ENCODE results near the gene ENAH.

The ENAH gene

DNA sequence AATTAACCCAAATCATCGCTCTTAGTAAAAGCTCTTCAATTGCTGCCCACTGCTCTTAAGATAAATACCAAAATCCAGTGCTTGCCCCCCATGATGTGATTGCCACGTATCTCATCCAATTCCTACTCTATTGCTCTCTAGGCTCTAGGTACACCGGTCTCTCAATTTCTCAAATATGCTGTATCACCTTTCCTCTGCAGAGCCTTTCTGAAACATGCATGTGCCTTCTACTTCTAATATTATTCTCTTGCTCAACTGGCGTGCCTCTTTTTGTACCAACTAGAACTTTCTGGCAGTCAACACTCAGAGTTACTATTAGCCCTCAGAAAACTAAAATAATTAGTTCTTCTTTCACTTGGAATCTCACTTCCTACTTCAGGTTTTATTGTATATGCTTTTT is 113.3 kb downstream of the ENAH start:
- 97% methylated on average over 3 of the region's 4 CpGs for WGBS (ENCODE audit: insufficient coverage)
- ChIA-PET CTCF (no interaction called here), POLR2A (no interaction called here)

DNA sequence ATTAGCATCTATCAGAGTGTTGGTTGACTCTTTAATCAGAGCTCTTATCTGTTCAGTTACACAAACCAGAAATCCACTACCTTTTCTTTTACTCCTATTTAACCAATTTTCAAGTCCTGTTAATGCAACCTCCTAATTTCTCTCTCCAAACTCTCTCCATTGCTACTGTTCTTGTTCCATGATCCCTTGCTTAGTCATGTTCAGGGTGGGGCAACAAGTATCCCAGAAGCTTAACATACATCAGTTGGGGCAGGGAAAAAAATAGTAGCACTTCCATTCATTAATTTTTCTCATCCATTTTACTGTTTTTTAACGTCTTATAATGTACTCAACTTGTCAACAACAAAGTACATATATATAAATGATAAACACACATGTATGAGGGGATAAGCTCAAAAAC is 113.9 kb downstream of the ENAH start:
- no peak for DNase-seq
- no peaks in the 10 kb centered on the region for H3K9me3 ChIP-seq (ENCODE audit: control extremely low read depth in 1 of 5, control insufficient read depth in 4 of 5, insufficient read depth in 2 of 5, low read depth in 1 of 5, low read length in 4 of 5)
- ChIA-PET CTCF (no interaction called here), POLR2A (no interaction called here)
- H3K36me3 ChIP-seq (ENCODE audit: control insufficient read depth in 4 of 4, insufficient read depth in 4 of 4, low read length in 3 of 4) = no peaks in the 10 kb centered on the region
- no CpG with 5 or more reads among the region's 1 CpG for WGBS (ENCODE audit: insufficient coverage)
- peaks cover 0 to 1% (median 0%) of the 10 kb centered on the region in 5 experiments for H3K27me3 ChIP-seq (replicated peaks in 2 of 5; ENCODE audit: control insufficient read depth in 4 of 5, insufficient read depth in 5 of 5, low read length in 4 of 5)
- no peak overlapping the region for H3K27ac ChIP-seq (ENCODE audit: insufficient read depth in 1 of 2, low read depth in 1 of 2, low read length in 2 of 2, poor library complexity in 1 of 2, severe bottlenecking in 2 of 2)
- H3K4me3 ChIP-seq (ENCODE audit: control insufficient read depth in 1 of 7, extremely low read depth in 1 of 7, insufficient read depth in 4 of 7, low read depth in 2 of 7, low read length in 6 of 7) = no peak overlapping the region
- H3K4me1 ChIP-seq (ENCODE audit: control extremely low read depth in 1 of 4, control insufficient read depth in 4 of 4, insufficient read depth in 4 of 4, low read length in 3 of 4) = no peaks in the 10 kb centered on the region

More for the DNA sequence above, 113.3 kb downstream of the ENAH start:
- Histone ChIP-seq H3K27me3 (replicated peaks in 2 of 5; ENCODE audit: control insufficient read depth in 4 of 5, insufficient read depth in 5 of 5, low read length in 4 of 5) (peaks cover 0 to 1% (median 0%) of the 10 kb centered on the region in 5 experiments), H3K36me3 (ENCODE audit: control insufficient read depth in 4 of 4, insufficient read depth in 4 of 4, low read length in 3 of 4) (no peaks in the 10 kb centered on the region), H3K27ac (ENCODE audit: insufficient read depth in 1 of 2, low read depth in 1 of 2, low read length in 2 of 2, poor library complexity in 1 of 2, severe bottlenecking in 2 of 2) (no peak overlapping the region), H3K9me3 (ENCODE audit: control extremely low read depth in 1 of 5, control insufficient read depth in 4 of 5, insufficient read depth in 2 of 5, low read depth in 1 of 5, low read length in 4 of 5) (no peaks in the 10 kb centered on the region), H3K4me1 (ENCODE audit: control extremely low read depth in 1 of 4, control insufficient read depth in 4 of 4, insufficient read depth in 4 of 4, low read length in 3 of 4) (no peaks in the 10 kb centered on the region), H3K4me3 (ENCODE audit: control insufficient read depth in 1 of 7, extremely low read depth in 1 of 7, insufficient read depth in 4 of 7, low read depth in 2 of 7, low read length in 6 of 7) (no peak overlapping the region)
- no peak for DNase-seq

DNA sequence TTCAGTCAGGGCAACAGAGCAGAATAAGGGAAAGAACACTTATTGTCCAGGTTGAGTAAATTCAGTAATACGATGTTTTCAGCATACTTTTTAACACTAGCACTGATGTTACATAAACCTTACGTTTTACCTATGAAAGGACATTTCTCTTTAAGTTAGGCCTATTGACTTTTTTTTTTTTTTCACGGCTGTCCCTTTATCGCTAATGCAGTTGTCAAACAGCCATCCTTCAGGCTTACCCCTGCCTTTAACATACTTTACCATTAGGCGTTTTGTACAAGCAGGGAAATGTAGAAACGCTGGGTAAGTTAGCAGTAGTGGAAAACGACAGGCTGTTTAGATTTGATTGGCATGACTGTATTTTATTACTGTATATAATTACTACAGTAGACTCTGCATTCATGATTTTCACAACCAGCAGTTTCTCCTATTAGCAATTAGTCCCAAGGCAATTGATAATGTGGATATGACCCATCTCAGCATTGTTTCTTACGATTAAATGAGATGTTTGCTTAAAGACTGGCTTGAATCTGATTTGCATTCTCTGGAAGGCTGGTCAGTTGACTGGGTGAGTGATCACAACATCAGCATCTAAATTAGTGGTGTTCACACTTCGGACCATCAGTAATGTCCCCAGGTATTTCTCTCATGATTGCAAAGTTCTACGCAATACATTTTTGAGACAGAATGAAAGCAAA is 115.2 kb downstream of the ENAH start:
- ChIA-PET POLR2A (no interaction called here), CTCF (no interaction called here)
- Histone ChIP-seq H3K27ac (ENCODE audit: insufficient read depth in 1 of 2, low read depth in 1 of 2, low read length in 2 of 2, poor library complexity in 1 of 2, severe bottlenecking in 2 of 2) (no peak overlapping the region), H3K27me3 (replicated peaks in 2 of 5; ENCODE audit: control insufficient read depth in 4 of 5, insufficient read depth in 5 of 5, low read length in 4 of 5) (peaks cover 0 to 1% (median 0%) of the 10 kb centered on the region in 5 experiments), H3K4me3 (ENCODE audit: control insufficient read depth in 1 of 7, extremely low read depth in 1 of 7, insufficient read depth in 4 of 7, low read depth in 2 of 7, low read length in 6 of 7) (no peak overlapping the region), H3K9me3 (ENCODE audit: control extremely low read depth in 1 of 5, control insufficient read depth in 4 of 5, insufficient read depth in 2 of 5, low read depth in 1 of 5, low read length in 4 of 5) (no peaks in the 10 kb centered on the region), H3K36me3 (ENCODE audit: control insufficient read depth in 4 of 4, insufficient read depth in 4 of 4, low read length in 3 of 4) (no peaks in the 10 kb centered on the region), H3K4me1 (ENCODE audit: control extremely low read depth in 1 of 4, control insufficient read depth in 4 of 4, insufficient read depth in 4 of 4, low read length in 3 of 4) (no peaks in the 10 kb centered on the region)
- no peak for DNase-seq
- 80% methylated on average over 6 of the region's 10 CpGs for WGBS (ENCODE audit: insufficient coverage)

DNA sequence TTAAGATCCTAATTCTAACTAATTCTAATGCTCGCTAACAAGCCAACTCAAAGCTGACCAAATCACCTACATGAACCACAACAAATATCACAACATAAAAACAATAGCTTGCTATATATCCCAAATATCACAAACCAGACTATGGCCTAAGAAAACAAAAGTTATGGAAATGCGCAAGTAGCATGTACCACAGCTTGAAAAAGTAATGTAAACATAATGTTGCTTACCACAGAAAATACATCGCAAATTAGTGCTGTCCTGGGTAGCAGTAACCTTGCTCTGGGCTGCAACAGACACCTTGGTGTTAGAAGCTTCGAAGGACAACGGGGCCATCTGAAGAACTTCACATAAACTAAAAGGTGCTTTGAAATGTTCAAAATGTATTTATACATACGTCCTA is 117.6 kb downstream of the ENAH start:
- 100% methylated on average over 4 of the region's 6 CpGs for WGBS (ENCODE audit: insufficient coverage)
- CTCF ChIA-PET = interaction anchor here (1.0 to 1.6 kb wide), 2 partner anchors 9 to 11 kb away, joined by 3 to 6 read pairs; no protein-coding TSS in a partner anchor

DNA sequence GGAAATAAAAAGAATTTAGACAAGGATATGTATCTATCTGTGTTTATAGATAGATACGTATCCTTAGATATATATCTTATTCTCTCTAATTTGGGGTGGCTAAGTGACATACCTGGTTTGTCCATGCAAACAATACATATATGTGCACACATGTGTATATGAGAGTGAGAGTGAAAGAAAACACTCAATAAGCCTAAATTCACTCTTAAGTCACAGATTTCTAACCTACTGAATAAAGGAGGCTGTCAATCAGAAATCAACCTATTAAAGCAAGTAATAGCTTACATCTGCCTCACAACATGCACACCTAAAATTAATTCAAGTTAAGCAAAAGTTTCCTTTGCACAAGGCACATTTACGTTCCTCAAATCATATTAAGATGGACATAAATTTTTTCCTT is 118.2 kb downstream of the ENAH start:
- CTCF ChIA-PET = interaction anchor here (0.8 to 1.6 kb wide), 2 partner anchors 10 to 20 kb away, joined by 3 to 6 read pairs; no protein-coding TSS in a partner anchor
- WGBS (ENCODE audit: insufficient coverage) = 100% methylated on average over 1 of the region's 2 CpGs
- POLR2A ChIA-PET = no interaction called here
- Histone ChIP-seq H3K27me3 (replicated peaks in 2 of 5; ENCODE audit: control insufficient read depth in 4 of 5, insufficient read depth in 5 of 5, low read length in 4 of 5) (peaks cover 0 to 1% (median 0%) of the 10 kb centered on the region in 5 experiments), H3K27ac (ENCODE audit: insufficient read depth in 1 of 2, low read depth in 1 of 2, low read length in 2 of 2, poor library complexity in 1 of 2, severe bottlenecking in 2 of 2) (no peak overlapping the region), H3K4me1 (ENCODE audit: control extremely low read depth in 1 of 4, control insufficient read depth in 4 of 4, insufficient read depth in 4 of 4, low read length in 3 of 4) (no peaks in the 10 kb centered on the region), H3K36me3 (ENCODE audit: control insufficient read depth in 4 of 4, insufficient read depth in 4 of 4, low read length in 3 of 4) (no peaks in the 10 kb centered on the region), H3K9me3 (ENCODE audit: control extremely low read depth in 1 of 5, control insufficient read depth in 4 of 5, insufficient read depth in 2 of 5, low read depth in 1 of 5, low read length in 4 of 5) (no peaks in the 10 kb centered on the region), H3K4me3 (ENCODE audit: control insufficient read depth in 1 of 7, extremely low read depth in 1 of 7, insufficient read depth in 4 of 7, low read depth in 2 of 7, low read length in 6 of 7) (no peak overlapping the region)
- no peak for DNase-seq

More for the DNA sequence above, 117.6 kb downstream of the ENAH start:
- no peak overlapping the region for H3K4me3 ChIP-seq (ENCODE audit: control insufficient read depth in 1 of 7, extremely low read depth in 1 of 7, insufficient read depth in 4 of 7, low read depth in 2 of 7, low read length in 6 of 7)
- H3K27ac ChIP-seq (ENCODE audit: insufficient read depth in 1 of 2, low read depth in 1 of 2, low read length in 2 of 2, poor library complexity in 1 of 2, severe bottlenecking in 2 of 2) = no peak overlapping the region
- POLR2A ChIA-PET = no interaction called here
- H3K9me3 ChIP-seq (ENCODE audit: control extremely low read depth in 1 of 5, control insufficient read depth in 4 of 5, insufficient read depth in 2 of 5, low read depth in 1 of 5, low read length in 4 of 5) = no peaks in the 10 kb centered on the region
- DNase-seq = no peak
- no peaks in the 10 kb centered on the region for H3K4me1 ChIP-seq (ENCODE audit: control extremely low read depth in 1 of 4, control insufficient read depth in 4 of 4, insufficient read depth in 4 of 4, low read length in 3 of 4)
- no peaks in the 10 kb centered on the region for H3K36me3 ChIP-seq (ENCODE audit: control insufficient read depth in 4 of 4, insufficient read depth in 4 of 4, low read length in 3 of 4)
- H3K27me3 ChIP-seq (replicated peaks in 2 of 5; ENCODE audit: control insufficient read depth in 4 of 5, insufficient read depth in 5 of 5, low read length in 4 of 5) = peaks cover 0 to 1% (median 0%) of the 10 kb centered on the region in 5 experiments

DNA sequence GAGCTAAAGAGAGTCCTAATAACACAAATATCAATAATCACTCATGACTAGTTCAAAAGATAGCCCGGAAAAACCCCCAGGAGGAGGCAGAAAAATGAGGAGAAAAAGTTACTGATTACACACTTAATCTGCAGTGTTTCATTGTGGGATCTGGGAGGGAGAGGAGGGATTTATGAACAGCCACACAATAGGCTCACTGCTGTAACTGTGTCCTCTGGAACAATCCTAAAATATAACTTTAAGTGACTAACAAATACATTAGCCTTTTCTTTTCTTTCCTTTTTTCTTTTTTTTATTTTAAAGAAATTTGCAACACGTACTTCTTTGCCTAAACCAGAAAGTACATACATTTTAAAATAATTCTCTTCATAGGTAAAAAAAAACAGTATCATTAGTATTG is 118.8 kb downstream of the ENAH start:
- Histone ChIP-seq H3K36me3 (ENCODE audit: control insufficient read depth in 4 of 4, insufficient read depth in 4 of 4, low read length in 3 of 4) (no peaks in the 10 kb centered on the region), H3K27ac (ENCODE audit: insufficient read depth in 1 of 2, low read depth in 1 of 2, low read length in 2 of 2, poor library complexity in 1 of 2, severe bottlenecking in 2 of 2) (no peak overlapping the region), H3K4me1 (ENCODE audit: control extremely low read depth in 1 of 4, control insufficient read depth in 4 of 4, insufficient read depth in 4 of 4, low read length in 3 of 4) (no peaks in the 10 kb centered on the region), H3K9me3 (ENCODE audit: control extremely low read depth in 1 of 5, control insufficient read depth in 4 of 5, insufficient read depth in 2 of 5, low read depth in 1 of 5, low read length in 4 of 5) (no peaks in the 10 kb centered on the region), H3K27me3 (replicated peaks in 2 of 5; ENCODE audit: control insufficient read depth in 4 of 5, insufficient read depth in 5 of 5, low read length in 4 of 5) (peaks cover 0 to 1% (median 0%) of the 10 kb centered on the region in 5 experiments), H3K4me3 (ENCODE audit: control insufficient read depth in 1 of 7, extremely low read depth in 1 of 7, insufficient read depth in 4 of 7, low read depth in 2 of 7, low read length in 6 of 7) (no peak overlapping the region)
- no peak for DNase-seq
- POLR2A ChIA-PET = no interaction called here
- WGBS (ENCODE audit: insufficient coverage) = no CpG with 5 or more reads among the region's 2 CpGs
- CTCF ChIA-PET = interaction anchor here (0.8 kb wide), 1 partner anchor 21 kb away, joined by 3 read pairs; no protein-coding TSS in a partner anchor

DNA sequence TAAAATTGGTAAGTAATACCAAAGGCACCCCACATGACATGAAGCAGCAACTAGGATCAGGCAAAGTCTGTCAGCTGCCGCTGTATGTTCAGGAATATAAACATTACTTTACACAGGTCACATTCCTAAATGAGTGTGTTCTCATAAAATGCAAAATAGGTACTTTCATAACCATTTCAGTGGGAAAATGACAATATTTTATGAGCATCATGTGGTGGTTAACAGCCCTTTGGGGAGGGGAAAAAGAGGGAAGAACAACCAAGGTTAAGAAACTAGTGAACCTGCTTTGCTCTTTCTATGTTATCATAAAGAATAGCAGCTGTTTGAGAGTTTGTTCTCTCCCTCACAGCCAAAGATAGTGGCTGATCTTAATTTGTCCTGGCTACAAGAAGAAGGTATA is 119.7 kb downstream of the ENAH start:
- no peaks in the 10 kb centered on the region for H3K36me3 ChIP-seq (ENCODE audit: control insufficient read depth in 4 of 4, insufficient read depth in 4 of 4, low read length in 3 of 4)
- H3K4me3 ChIP-seq (ENCODE audit: control insufficient read depth in 1 of 7, extremely low read depth in 1 of 7, insufficient read depth in 4 of 7, low read depth in 2 of 7, low read length in 6 of 7) = no peak overlapping the region
- H3K27ac ChIP-seq (ENCODE audit: insufficient read depth in 1 of 2, low read depth in 1 of 2, low read length in 2 of 2, poor library complexity in 1 of 2, severe bottlenecking in 2 of 2) = no peak overlapping the region
- no peaks in the 10 kb centered on the region for H3K9me3 ChIP-seq (ENCODE audit: control extremely low read depth in 1 of 5, control insufficient read depth in 4 of 5, insufficient read depth in 2 of 5, low read depth in 1 of 5, low read length in 4 of 5)
- no CpG with 5 or more reads among the region's 1 CpG for WGBS (ENCODE audit: insufficient coverage)
- DNase-seq = no peak
- POLR2A ChIA-PET = no interaction called here
- H3K27me3 ChIP-seq (replicated peaks in 2 of 5; ENCODE audit: control insufficient read depth in 4 of 5, insufficient read depth in 5 of 5, low read length in 4 of 5) = peaks cover 0 to 1% (median 0%) of the 10 kb centered on the region in 5 experiments
- CTCF ChIA-PET = no interaction called here
- H3K4me1 ChIP-seq (ENCODE audit: control extremely low read depth in 1 of 4, control insufficient read depth in 4 of 4, insufficient read depth in 4 of 4, low read length in 3 of 4) = no peaks in the 10 kb centered on the region

Measured in common myeloid progenitor, CD34-positive (primary cell).